Dedifferentiated amniotic fluid mesenchymal stem cell (primary cell): ENCODE data around the gene CCND1.
A peak's percentile ranks its signal among the peaks of the same experiment; 100 is the strongest.

Experiments
- DNase-seq: peaks from one replicate; pipeline ENCODE4 v3.0.0-alpha.2; 2016; ENCODE audit errors: extremely low spot score

The CCND1 gene

GRCh38 chr11:69640995-69641581 is at the start of gene CCND1:
Gene CCND1, plus strand, starts transcription at chr11:69641156. Its CDS starts 158 bp downstream, at chr11:69641314.
- DNase-seq: peak; percentile 92

GRCh38 chr11:69592986-69593650 is 47.8 kb upstream of the CCND1 start:
- DNase-seq: no peak

GRCh38 chr11:69593851-69594250 is 47.1 kb upstream of the CCND1 start:
- DNase-seq: no peak

- no peak for DNase-seq
These were observed 46.5 kb upstream of the CCND1 start for GRCh38 chr11:69594481-69594880.

- no peak for DNase-seq
These were observed 44.9 kb upstream of the CCND1 start for GRCh38 chr11:69595805-69596665.

- DNase-seq: no peak
These were observed 42.8 kb upstream of the CCND1 start for GRCh38 chr11:69598147-69598546.

GRCh38 chr11:69599502-69599901 is 41.5 kb upstream of the CCND1 start:
- DNase-seq: no peak

GRCh38 chr11:69600001-69600400 is 41.0 kb upstream of the CCND1 start:
- no peak for DNase-seq

GRCh38 chr11:69601011-69601975 is 39.7 kb upstream of the CCND1 start:
- no peak for DNase-seq

GRCh38 chr11:69603111-69603836 is 37.7 kb upstream of the CCND1 start:
- DNase-seq: no peak

- no peak for DNase-seq
These were observed 36.9 kb upstream of the CCND1 start for GRCh38 chr11:69604055-69604454.

GRCh38 chr11:69605737-69606526 is 35.0 kb upstream of the CCND1 start:
- no peak for DNase-seq

- no peak for DNase-seq
These were observed 31.6 kb upstream of the CCND1 start for GRCh38 chr11:69609351-69609750.

GRCh38 chr11:69611548-69612526 is 29.1 kb upstream of the CCND1 start:
- DNase-seq: no peak

GRCh38 chr11:69613594-69613993 is 27.4 kb upstream of the CCND1 start:
- no peak for DNase-seq

- DNase-seq: no peak
These were observed 26.9 kb upstream of the CCND1 start for GRCh38 chr11:69614085-69614484.

- DNase-seq: no peak
These were observed 25.2 kb upstream of the CCND1 start for GRCh38 chr11:69615545-69616278.

GRCh38 chr11:69617220-69617619 is 23.7 kb upstream of the CCND1 start:
- DNase-seq: no peak
